GM12878 (cell line): ENCODE data around the gene ROBO1. TPM values are rescaled to one million over a fixed set of nuclear protein-coding genes. Genes with fewer than 3 reads are reported as not detected.
A peak's percentile ranks its signal among the peaks of the same experiment; 100 is the strongest.

Experiments used
- ATAC-seq: fragments of 200-7000 bp; cut with Tn5 transposase; 3 replicates; pipeline ENCODE4 v1.9.1; 2020; ENCODE audit warnings: mild to moderate bottlenecking, moderate library complexity
- BruUV-seq: library from RNA; stranded (reverse); fragments of 400-500 nt; replicated peaks from 2 replicates; lab custom pipeline; 2021; lab: Mats Ljungman, UMichigan
- CTCF ChIA-PET: fragments of 300-600 bp; sonication (Branson Sonifier 250); formaldehyde crosslinking; extraction: SDS; loops from one replicate; lab custom pipeline; 2021; ENCODE audit warnings: inconsistent platforms; lab: Yijun Ruan, JAX
- POLR2A ChIA-PET: fragments of 350-600 bp; formaldehyde crosslinking; extraction: SDS; loops from one replicate; lab custom pipeline; 2021; ENCODE audit warnings: inconsistent platforms; lab: Charles Lee
- RAD21 ChIA-PET: fragments of 300-600 bp; sonication (Branson Sonifier 250); formaldehyde crosslinking; loops from one replicate; lab custom pipeline; 2023; ENCODE audit warnings: antibody characterized with exemption; ENCODE audit not compliant: unreplicated experiment; lab: Charles Lee
- SMC1A ChIA-PET: fragments of 300-600 bp; sonication (Branson Sonifier 250); formaldehyde crosslinking; loops from one replicate; lab custom pipeline; 2023; ENCODE audit not compliant: unreplicated experiment, uncharacterized antibody; lab: Charles Lee
- DNase-seq: peaks from one replicate; pipeline ENCODE4 v3.0.0-alpha.2; 2011; ENCODE audit warnings: low read depth, low spot score
- FAIRE-seq: peaks from 3 replicates; lab custom pipeline; 2011; peaks lifted over from hg19 to GRCh38; lab: Jason Lieb, UNC
- H2AFZ ChIP-seq: 2 replicates; pipeline ENCODE4 v1.6.0; 2011; ENCODE audit warnings: low read depth, low read length, control low read depth; ENCODE audit not compliant: control insufficient read depth
- H3K27ac ChIP-seq: 2 replicates; pipeline ENCODE4 v1.5.1; 2011; ENCODE audit warnings: control low read depth; ENCODE audit not compliant: control insufficient read depth, insufficient read depth
- H3K27me3 ChIP-seq, 2 experiments: replicated peaks in 1 of 2; 2 replicates each; pipeline versions ENCODE4 v1.6.0 to v1.6.1; 2011; ENCODE audit warnings: low read length in 1 of 2; ENCODE audit not compliant: control insufficient read depth in 2 of 2, insufficient read depth in 2 of 2
- H3K36me3 ChIP-seq, 2 experiments: 2 replicates each; pipeline ENCODE4 v1.5.1; 2011; ENCODE audit warnings: low read length in 1 of 2; ENCODE audit not compliant: control insufficient read depth in 2 of 2, insufficient read depth in 2 of 2
- H3K4me1 ChIP-seq: 2 replicates; pipeline ENCODE4 v1.6.1; 2011; ENCODE audit warnings: mild to moderate bottlenecking, low read length, moderate library complexity, mixed read lengths; ENCODE audit not compliant: control insufficient read depth, insufficient read depth
- H3K4me2 ChIP-seq: 2 replicates; pipeline ENCODE4 v1.6.0; 2011; ENCODE audit warnings: control low read depth; ENCODE audit not compliant: control insufficient read depth, insufficient read depth
- H3K4me3 ChIP-seq: fragments of 200-600 bp; sonication (generic); 2 replicates; pipeline ENCODE4 v1.5.1; 2016
- H3K79me2 ChIP-seq: 2 replicates; pipeline ENCODE4 v1.6.0; 2011; ENCODE audit warnings: low read length; ENCODE audit not compliant: control insufficient read depth, insufficient read depth
- H3K9ac ChIP-seq: 2 replicates; pipeline ENCODE4 v1.8.0; 2011; ENCODE audit warnings: low read length, control low read depth, mixed read lengths; ENCODE audit not compliant: control insufficient read depth, insufficient read depth
- H3K9me3 ChIP-seq: replicated peaks from 3 replicates; pipeline ENCODE4 v1.5.1; 2011; ENCODE audit warnings: mild to moderate bottlenecking, low read length; ENCODE audit not compliant: control insufficient read depth, insufficient read depth
- H4K20me1 ChIP-seq: 2 replicates; pipeline ENCODE4 v1.6.0; 2011; ENCODE audit not compliant: control insufficient read depth, insufficient read depth
- ATF7 ChIP-seq: fragments of 450-650 bp; IDR thresholded peaks from 2 replicates; pipeline ENCODE4 v1.6.1; 2016; ENCODE audit warnings: low read depth, mild to moderate bottlenecking
- FOS ChIP-seq: IDR thresholded peaks from 3 replicates; pipeline ENCODE4 v1.6.1; 2011; ENCODE audit warnings: borderline replicate concordance; ENCODE audit not compliant: insufficient read length; ENCODE audit errors: extremely low read depth
- MEF2A ChIP-seq: IDR thresholded peaks from 2 replicates; pipeline ENCODE4 v1.6.1; 2011; ENCODE audit warnings: low read depth, mild to moderate bottlenecking, low read length, moderate library complexity; ENCODE audit not compliant: insufficient read depth
- NFYA ChIP-seq: IDR thresholded peaks from 2 replicates; pipeline ENCODE4 v1.6.1; 2011; ENCODE audit warnings: low read depth, mild to moderate bottlenecking, low read length, improper control_type of control experiment, borderline replicate concordance
- POLR2A ChIP-seq: IDR thresholded peaks from 2 replicates; pipeline ENCODE4 v1.6.1; 2011; ENCODE audit warnings: low read depth, mild to moderate bottlenecking, low read length
- RAD51 ChIP-seq: fragments of 450-650 bp; IDR thresholded peaks from 2 replicates; pipeline ENCODE4 v1.6.1; 2016; ENCODE audit warnings: moderate library complexity, mild to moderate bottlenecking, inconsistent platforms
- SIX5 ChIP-seq: IDR thresholded peaks from 2 replicates; pipeline ENCODE4 v1.6.1; 2011; ENCODE audit warnings: mild to moderate bottlenecking, low read depth, low read length, moderate library complexity; ENCODE audit not compliant: severe bottlenecking
- SP1 ChIP-seq: IDR thresholded peaks from one replicate; pipeline ENCODE4 v1.6.1; 2011; ENCODE audit warnings: low read depth, low read length
- STAT1 ChIP-seq: fragments of 450-650 bp; conservative IDR thresholded peaks from 2 replicates; pipeline ENCODE4 v1.6.1; 2014; ENCODE audit warnings: antibody characterized with exemption, mild to moderate bottlenecking
- WGBS: methylation state at CpG from one replicate; pipeline ENCODE4 v1.1.6; 2016; ENCODE audit warnings: low lambda C conversion rate; ENCODE audit not compliant: insufficient replicate concordance, insufficient coverage; ENCODE audit errors: missing lambda C conversion rate; 5-methylcytosine and 5-hydroxymethylcytosine counted together
- in situ Hi-C: fragments of 300-500 bp; cut with MboI; formaldehyde crosslinking; loops from 9 replicates; pipeline ENCODE4 v1.14.3; 2018; ENCODE audit warnings: mixed read lengths
- intact Hi-C: fragments of 100-400 bp; cut with micrococcal nuclease; formaldehyde crosslinking; loops from one replicate; pipeline ENCODE4 v1.14.2; 2022; ENCODE audit not compliant: unreplicated experiment
- polyA plus RNA-seq, 11 experiments: library from polyadenylated mRNA; depleted of rRNA in 4 of 11; unstranded in 6 of 11; stranded (reverse) in 5 of 11; fragments of >200 nt; fragmentation: Nextera tagmentation in 4 of 11; fragmentation: Illumina TruSeq in 1 of 11; extraction: Ambion mirVana in 4 of 11; extraction: Trizol in 1 of 11; gene quantifications; 1 replicate in 1 of 11; 2 replicates in 10 of 11; pipeline versions ENCODE4 v1.2.1 to v1.2.3, GENCODE V29; 2011 to 2016; ENCODE audit warnings: inconsistent platforms in 2 of 11, missing spikeins in 2 of 11, low read depth in 1 of 11
- total RNA-seq, 4 experiments: library from RNA; depleted of rRNA in 3 of 4; stranded (reverse); fragments of >200 nt in 3 of 4; fragmentation: Illumina TruSeq in 1 of 4; extraction: Trizol in 1 of 4; gene quantifications; 2 replicates each; pipeline versions ENCODE4 v1.2.1 to v1.2.3, GENCODE V29; 2013 to 2021
- TF ChIP-seq, protein P1 (sequence below): fragments of 450-650 bp; IDR thresholded peaks from 2 replicates; pipeline ENCODE4 v1.6.1; 2016; ENCODE audit warnings: mild to moderate bottlenecking
- TF ChIP-seq, protein P2 (sequence below): IDR thresholded peaks from 2 replicates; pipeline ENCODE4 v1.6.1; 2011; ENCODE audit warnings: mild to moderate bottlenecking, low read depth, low read length, moderate library complexity; ENCODE audit not compliant: insufficient replicate concordance
- TF ChIP-seq, protein P3 (sequence below): IDR thresholded peaks from 2 replicates; pipeline ENCODE4 v1.6.1; 2012; ENCODE audit warnings: low read length, inconsistent platforms
- TF ChIP-seq, protein P4 (sequence below): IDR thresholded peaks from 2 replicates; pipeline ENCODE4 v1.6.1; 2012; ENCODE audit warnings: low read depth, low read length, improper control_type of control experiment

ROBO1 gene
- total and polyA plus RNA-seq, 10 of the 15 experiments (the other 5 are each of a cell fraction or from before 2014, with no cell fraction given), result 0.29 to 46.5 (median 1.2) TPM

DNA sequence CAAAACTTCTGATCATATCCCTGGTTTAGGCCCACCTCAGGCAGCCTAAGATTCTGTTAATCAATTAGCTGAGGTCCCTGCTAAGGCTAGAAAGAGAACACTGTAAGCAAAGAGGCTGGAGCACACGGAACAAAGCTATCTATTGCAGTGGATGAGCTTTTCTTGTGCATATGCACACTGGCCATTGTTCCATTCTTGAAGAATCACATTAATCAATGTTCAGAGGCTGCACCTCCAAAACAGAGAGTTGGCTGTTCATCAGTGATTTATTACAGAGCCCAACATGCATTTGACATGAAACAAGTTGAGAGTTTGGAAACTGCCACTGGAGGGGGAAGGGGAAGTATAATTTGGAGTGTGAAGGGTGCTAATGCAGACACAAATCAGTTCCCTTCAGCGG is 873.0 kb downstream of the ROBO1 start:
- no peak for DNase-seq
- no peak overlapping the region for H3K27ac ChIP-seq
- ChIA-PET RAD21 (interaction anchor here (1.0 to 2.3 kb wide), 4 partner anchors 11 to 170 kb away, joined by 3 to 7 read pairs (median 3); no protein-coding TSS in a partner anchor), POLR2A (interaction anchor here (1.0 kb wide), 1 partner anchor 10 kb away, joined by 3 read pairs; no protein-coding TSS in a partner anchor), CTCF (interaction anchor here (0.6 to 1.2 kb wide), 2 partner anchors 11 to 99 kb away, joined by 3 to 4 read pairs; no protein-coding TSS in a partner anchor), SMC1A (interaction anchor here (0.8 to 1.1 kb wide), 4 partner anchors 17 to 116 kb away, joined by 3 to 8 read pairs (median 3); no protein-coding TSS in a partner anchor)
- H3K9ac ChIP-seq, result no peak overlapping the region
- FAIRE-seq, result no peak
- 67% methylated on average over 2 of the region's 2 CpGs for WGBS
- H3K9me3 ChIP-seq, result no peaks in the 10 kb centered on the region; the same call in 2 of the 3 replicates
- H3K4me3 ChIP-seq, result no peak overlapping the region
- no peaks in the 10 kb centered on the region for H4K20me1 ChIP-seq
- no peak; the same call in 2 of the 3 replicates for ATAC-seq
- H3K36me3 ChIP-seq, result no peaks in the 10 kb centered on the region
- in situ Hi-C loops (no loop called here), intact Hi-C loops (no loop called here)
- H3K4me2 ChIP-seq, result no peak overlapping the region
- H2AFZ ChIP-seq, result no peak overlapping the region
- no TSS peak for BruUV-seq
- H3K4me1 ChIP-seq, result no peaks in the 10 kb centered on the region
- TF ChIP-seq POLR2A (no peak), FOS (no peak)
- TF ChIP-seq, protein P1, sequence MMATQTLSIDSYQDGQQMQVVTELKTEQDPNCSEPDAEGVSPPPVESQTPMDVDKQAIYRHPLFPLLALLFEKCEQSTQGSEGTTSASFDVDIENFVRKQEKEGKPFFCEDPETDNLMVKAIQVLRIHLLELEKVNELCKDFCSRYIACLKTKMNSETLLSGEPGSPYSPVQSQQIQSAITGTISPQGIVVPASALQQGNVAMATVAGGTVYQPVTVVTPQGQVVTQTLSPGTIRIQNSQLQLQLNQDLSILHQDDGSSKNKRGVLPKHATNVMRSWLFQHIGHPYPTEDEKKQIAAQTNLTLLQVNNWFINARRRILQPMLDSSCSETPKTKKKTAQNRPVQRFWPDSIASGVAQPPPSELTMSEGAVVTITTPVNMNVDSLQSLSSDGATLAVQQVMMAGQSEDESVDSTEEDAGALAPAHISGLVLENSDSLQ, result 0 out of 2 replicates have a peak, but pooled peaks have one; percentile 39
- no peaks in the 10 kb centered on the region; the same call in 1 of the 2 replicates for H3K79me2 ChIP-seq
- no peaks in the 10 kb centered on the region for H3K27me3 ChIP-seq

DNA sequence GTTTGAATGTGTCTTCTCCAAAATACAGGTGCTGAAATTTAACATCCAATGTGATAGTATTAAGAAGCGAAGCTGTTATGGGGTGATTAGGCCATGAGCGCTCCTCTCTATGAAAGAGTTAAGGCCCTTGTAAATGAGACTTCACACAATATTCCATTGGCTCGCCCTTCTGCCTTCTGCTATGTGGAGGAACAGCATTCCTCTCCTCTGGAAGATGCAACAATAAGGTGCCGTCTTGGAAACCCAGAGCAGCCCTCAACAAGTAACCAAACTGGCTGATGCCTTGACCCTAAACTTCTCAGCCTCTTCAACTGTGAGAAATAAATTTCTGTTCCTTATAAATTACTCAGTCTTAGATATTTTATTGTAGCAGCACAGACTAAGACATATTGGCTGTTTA is 874.6 kb downstream of the ROBO1 start:
- POLR2A ChIA-PET, result no interaction called here
- Histone ChIP-seq H3K36me3 (no peaks in the 10 kb centered on the region), H3K27me3 (no peaks in the 10 kb centered on the region), H3K4me2 (no peak overlapping the region), H3K9ac (no peak overlapping the region), H3K79me2 (no peaks in the 10 kb centered on the region; the same call in 1 of the 2 replicates), H3K9me3 (no peaks in the 10 kb centered on the region; the same call in 2 of the 3 replicates), H3K27ac (no peak overlapping the region), H2AFZ (no peak overlapping the region), H4K20me1 (no peaks in the 10 kb centered on the region), H3K4me3 (no peak overlapping the region), H3K4me1 (no peaks in the 10 kb centered on the region)
- in situ Hi-C loops, result no loop called here
- intact Hi-C loops, result no loop called here
- CTCF ChIA-PET, result no interaction called here
- WGBS, result 61% methylated on average over 4 of the region's 4 CpGs
- ATAC-seq (no peak), FAIRE-seq (no peak), DNase-seq (no peak)
- no TSS peak for BruUV-seq
- SMC1A ChIA-PET, result interaction anchor here (0.6 to 0.9 kb wide), 2 partner anchors 38 to 63 kb away, joined by 3 read pairs; no protein-coding TSS in a partner anchor
- RAD21 ChIA-PET, result no interaction called here
- TF ChIP-seq NFYA, result no peak
- TF ChIP-seq, protein P2, sequence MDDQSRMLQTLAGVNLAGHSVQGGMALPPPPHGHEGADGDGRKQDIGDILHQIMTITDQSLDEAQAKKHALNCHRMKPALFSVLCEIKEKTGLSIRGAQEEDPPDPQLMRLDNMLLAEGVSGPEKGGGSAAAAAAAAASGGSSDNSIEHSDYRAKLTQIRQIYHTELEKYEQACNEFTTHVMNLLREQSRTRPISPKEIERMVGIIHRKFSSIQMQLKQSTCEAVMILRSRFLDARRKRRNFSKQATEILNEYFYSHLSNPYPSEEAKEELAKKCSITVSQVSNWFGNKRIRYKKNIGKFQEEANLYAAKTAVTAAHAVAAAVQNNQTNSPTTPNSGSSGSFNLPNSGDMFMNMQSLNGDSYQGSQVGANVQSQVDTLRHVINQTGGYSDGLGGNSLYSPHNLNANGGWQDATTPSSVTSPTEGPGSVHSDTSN, result no peak
- TF ChIP-seq, protein P3, sequence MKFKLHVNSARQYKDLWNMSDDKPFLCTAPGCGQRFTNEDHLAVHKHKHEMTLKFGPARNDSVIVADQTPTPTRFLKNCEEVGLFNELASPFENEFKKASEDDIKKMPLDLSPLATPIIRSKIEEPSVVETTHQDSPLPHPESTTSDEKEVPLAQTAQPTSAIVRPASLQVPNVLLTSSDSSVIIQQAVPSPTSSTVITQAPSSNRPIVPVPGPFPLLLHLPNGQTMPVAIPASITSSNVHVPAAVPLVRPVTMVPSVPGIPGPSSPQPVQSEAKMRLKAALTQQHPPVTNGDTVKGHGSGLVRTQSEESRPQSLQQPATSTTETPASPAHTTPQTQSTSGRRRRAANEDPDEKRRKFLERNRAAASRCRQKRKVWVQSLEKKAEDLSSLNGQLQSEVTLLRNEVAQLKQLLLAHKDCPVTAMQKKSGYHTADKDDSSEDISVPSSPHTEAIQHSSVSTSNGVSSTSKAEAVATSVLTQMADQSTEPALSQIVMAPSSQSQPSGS, result no peak
- TF ChIP-seq SP1, result no peak
- no peak for TF ChIP-seq RAD51
- TF ChIP-seq MEF2A, result no peak
- no peak for TF ChIP-seq STAT1
- no peak for TF ChIP-seq SIX5
- TF ChIP-seq, protein P4, sequence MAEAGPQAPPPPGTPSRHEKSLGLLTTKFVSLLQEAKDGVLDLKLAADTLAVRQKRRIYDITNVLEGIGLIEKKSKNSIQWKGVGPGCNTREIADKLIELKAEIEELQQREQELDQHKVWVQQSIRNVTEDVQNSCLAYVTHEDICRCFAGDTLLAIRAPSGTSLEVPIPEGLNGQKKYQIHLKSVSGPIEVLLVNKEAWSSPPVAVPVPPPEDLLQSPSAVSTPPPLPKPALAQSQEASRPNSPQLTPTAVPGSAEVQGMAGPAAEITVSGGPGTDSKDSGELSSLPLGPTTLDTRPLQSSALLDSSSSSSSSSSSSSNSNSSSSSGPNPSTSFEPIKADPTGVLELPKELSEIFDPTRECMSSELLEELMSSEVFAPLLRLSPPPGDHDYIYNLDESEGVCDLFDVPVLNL, result no peak
- TF ChIP-seq ATF7, result no peak
